UCSD-AML1 (cell line): ENCODE results near the gene FNDC3B.

Source experiments
- DNase-seq: peaks from one replicate; lab custom pipeline; 2025; ENCODE audit not compliant: unreplicated experiment; lab: John Stamatoyannopoulos, UW

Gene FNDC3B

GRCh38 chr3:172163320-172163719, 123.9 kb downstream of the FNDC3B start:
- DNase-seq, result no peak

GRCh38 chr3:172164620-172165362, 125.4 kb downstream of the FNDC3B start:
- DNase-seq, result no peak

GRCh38 chr3:172166261-172166660, 126.9 kb downstream of the FNDC3B start:
- no peak for DNase-seq

- no peak for DNase-seq
Measured at GRCh38 chr3:172166890-172167289, 127.5 kb downstream of the FNDC3B start.

- no peak for DNase-seq
Measured at GRCh38 chr3:172167892-172168648, 128.7 kb downstream of the FNDC3B start.

- no peak for DNase-seq
Measured at GRCh38 chr3:172170073-172170709, 130.8 kb downstream of the FNDC3B start.

GRCh38 chr3:172170841-172171240, 131.5 kb downstream of the FNDC3B start:
- no peak for DNase-seq

GRCh38 chr3:172171396-172172075, 132.2 kb downstream of the FNDC3B start:
- DNase-seq, result no peak

- DNase-seq, result no peak
Measured at GRCh38 chr3:172173316-172174254, 134.2 kb downstream of the FNDC3B start.

- no peak for DNase-seq
Measured at GRCh38 chr3:172174513-172175253, 135.3 kb downstream of the FNDC3B start.

GRCh38 chr3:172175254-172175599, 135.8 kb downstream of the FNDC3B start:
- DNase-seq, result no peak

GRCh38 chr3:172176061-172176770, 136.8 kb downstream of the FNDC3B start:
- DNase-seq, result no peak

- no peak for DNase-seq
Measured at GRCh38 chr3:172177046-172177445, 137.7 kb downstream of the FNDC3B start.

- no peak for DNase-seq
Measured at GRCh38 chr3:172177803-172178316, 138.5 kb downstream of the FNDC3B start.

GRCh38 chr3:172179680-172180399, 140.5 kb downstream of the FNDC3B start:
- DNase-seq, result no peak

- DNase-seq, result no peak
Measured at GRCh38 chr3:172180473-172180872, 141.1 kb downstream of the FNDC3B start.

GRCh38 chr3:172181932-172182586, 142.7 kb downstream of the FNDC3B start:
- peak; percentile 22 for DNase-seq

GRCh38 chr3:172182797-172183196, 143.4 kb downstream of the FNDC3B start:
- no peak for DNase-seq
